EL (cell line): Measurements from ENCODE around the gene ZNF329.
A peak's percentile ranks its signal among the peaks of the same experiment; 100 is the strongest.
"Not testable (repeated sequence)": the region's sequence is repeated elsewhere in the genome, so short reads cannot be mapped to it uniquely, and the experiment has no call there.

Experiments
- DNase-seq: peaks from one replicate; pipeline ENCODE4 v3.0.0-alpha.2; 2016

Gene ZNF329

GRCh38 chr19:58150328-58150921 is at the start of gene ZNF329:
Gene ZNF329, minus strand, starts transcription at chr19:58150789. Its CDS starts 21,286 bp downstream, at chr19:58129503.
- DNase-seq, result peak; percentile 85

GRCh38 chr19:58196901-58197616 is 46.5 kb upstream of the ZNF329 start:
- peak; percentile 21 for DNase-seq

GRCh38 chr19:58183817-58184215 is 33.2 kb upstream of the ZNF329 start:
- no peak for DNase-seq

- DNase-seq, result peak; percentile 94
Observed at GRCh38 chr19:58182989-58183816, 32.6 kb upstream of the ZNF329 start, which contains the start of gene ZNF274. Gene ZNF274, plus strand, starts transcription at chr19:58183061. Its CDS starts 905 bp downstream, at chr19:58183966.

GRCh38 chr19:58182577-58182988 is 32.0 kb upstream of the ZNF329 start:
- no peak for DNase-seq

GRCh38 chr19:58181902-58182576 is 31.4 kb upstream of the ZNF329 start:
- DNase-seq, result peak; percentile 57

GRCh38 chr19:58170860-58171259 is 20.3 kb upstream of the ZNF329 start:
- DNase-seq, result peak; percentile 59

- DNase-seq, result no peak
Observed at GRCh38 chr19:58166708-58167280, 16.2 kb upstream of the ZNF329 start.

GRCh38 chr19:58166268-58166667 is 15.7 kb upstream of the ZNF329 start:
- no peak for DNase-seq

- DNase-seq, result no peak
Observed at GRCh38 chr19:58157045-58157728, 6.6 kb upstream of the ZNF329 start.

GRCh38 chr19:58154679-58155648 is 4.4 kb upstream of the ZNF329 start:
- DNase-seq, result peak; percentile 93

- peak; percentile 70 for DNase-seq
Observed at GRCh38 chr19:58154287-58154678, 3.7 kb upstream of the ZNF329 start.

GRCh38 chr19:58153386-58153785 is 2.8 kb upstream of the ZNF329 start:
- no peak for DNase-seq

GRCh38 chr19:58147475-58147874 is 3.1 kb downstream of the ZNF329 start:
- not testable (repeated sequence) for DNase-seq

- DNase-seq, result no peak
Observed at GRCh38 chr19:58145849-58146248, 4.7 kb downstream of the ZNF329 start.

- no peak for DNase-seq
Observed at GRCh38 chr19:58134244-58134643, 16.3 kb downstream of the ZNF329 start.

- DNase-seq, result no peak
Observed at GRCh38 chr19:58129284-58129683, 21.3 kb downstream of the ZNF329 start.

- DNase-seq, result no peak
Observed at GRCh38 chr19:58128041-58128685, 22.4 kb downstream of the ZNF329 start.

- DNase-seq, result no peak
Observed at GRCh38 chr19:58123354-58123753, 27.2 kb downstream of the ZNF329 start.
